ENCODE results near the gene SYT5.

DNA sequence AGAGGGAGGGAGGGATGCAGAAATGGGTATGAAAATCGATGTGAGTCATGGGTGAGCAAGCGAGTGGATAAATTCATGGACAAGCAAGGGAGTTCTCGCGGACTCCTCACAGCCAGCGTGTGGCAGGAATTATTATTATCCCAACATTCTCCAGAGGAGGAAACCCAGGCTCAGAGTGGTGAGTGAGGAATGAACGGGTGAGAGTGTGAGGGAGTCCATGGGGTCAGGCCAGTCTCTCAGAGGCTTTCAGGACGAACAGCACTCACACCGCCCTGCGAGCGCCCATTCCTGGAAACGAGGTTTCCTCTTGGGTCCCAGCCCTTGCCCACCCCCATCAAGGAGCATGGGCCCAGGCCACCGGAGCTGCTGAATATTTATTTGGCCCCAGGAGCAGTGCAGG, 7.3 kb downstream of the SYT5 start:
- TF ChIP-seq, protein P1, sequence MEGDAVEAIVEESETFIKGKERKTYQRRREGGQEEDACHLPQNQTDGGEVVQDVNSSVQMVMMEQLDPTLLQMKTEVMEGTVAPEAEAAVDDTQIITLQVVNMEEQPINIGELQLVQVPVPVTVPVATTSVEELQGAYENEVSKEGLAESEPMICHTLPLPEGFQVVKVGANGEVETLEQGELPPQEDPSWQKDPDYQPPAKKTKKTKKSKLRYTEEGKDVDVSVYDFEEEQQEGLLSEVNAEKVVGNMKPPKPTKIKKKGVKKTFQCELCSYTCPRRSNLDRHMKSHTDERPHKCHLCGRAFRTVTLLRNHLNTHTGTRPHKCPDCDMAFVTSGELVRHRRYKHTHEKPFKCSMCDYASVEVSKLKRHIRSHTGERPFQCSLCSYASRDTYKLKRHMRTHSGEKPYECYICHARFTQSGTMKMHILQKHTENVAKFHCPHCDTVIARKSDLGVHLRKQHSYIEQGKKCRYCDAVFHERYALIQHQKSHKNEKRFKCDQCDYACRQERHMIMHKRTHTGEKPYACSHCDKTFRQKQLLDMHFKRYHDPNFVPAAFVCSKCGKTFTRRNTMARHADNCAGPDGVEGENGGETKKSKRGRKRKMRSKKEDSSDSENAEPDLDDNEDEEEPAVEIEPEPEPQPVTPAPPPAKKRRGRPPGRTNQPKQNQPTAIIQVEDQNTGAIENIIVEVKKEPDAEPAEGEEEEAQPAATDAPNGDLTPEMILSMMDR (IDR thresholded peaks at IDR 0.05): no peak
- TF ChIP-seq POLR2A (IDR thresholded peaks at IDR 0.05): no peak
